GM19043 (cell line): ENCODE data around the gene DOCK3.
"Not testable (repeated sequence)": the region's sequence is repeated elsewhere in the genome, so short reads cannot be mapped to it uniquely, and the experiment has no call there.

Experiments used
- ATAC-seq: cut with Tn5 transposase; IDR thresholded peaks from one replicate; pipeline ENCODE4 v1.9.1; 2021; ENCODE audit warnings: low read depth; ENCODE audit not compliant: unreplicated experiment

The DOCK3 gene

DNA sequence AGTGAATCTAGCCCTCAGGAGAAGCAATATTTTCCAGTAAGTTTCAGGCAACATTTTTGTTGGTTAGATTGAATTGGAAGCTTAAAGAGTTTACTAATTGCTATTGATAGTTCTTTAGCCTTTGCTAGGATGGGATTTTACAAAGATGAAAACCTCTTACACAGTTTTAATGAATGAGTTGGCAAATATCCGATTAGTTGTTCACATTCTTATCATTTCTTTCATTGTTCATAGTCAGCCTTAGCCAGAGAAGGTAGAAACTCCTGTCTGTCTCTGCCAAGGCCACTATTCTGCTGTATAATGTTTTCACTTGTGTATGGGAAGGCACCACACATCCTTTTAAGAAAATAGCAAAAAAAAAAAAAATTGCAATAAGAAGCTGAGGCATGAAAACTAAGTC lies 488.3 kb downstream of the DOCK3 start:
- ATAC-seq = no peak

DNA sequence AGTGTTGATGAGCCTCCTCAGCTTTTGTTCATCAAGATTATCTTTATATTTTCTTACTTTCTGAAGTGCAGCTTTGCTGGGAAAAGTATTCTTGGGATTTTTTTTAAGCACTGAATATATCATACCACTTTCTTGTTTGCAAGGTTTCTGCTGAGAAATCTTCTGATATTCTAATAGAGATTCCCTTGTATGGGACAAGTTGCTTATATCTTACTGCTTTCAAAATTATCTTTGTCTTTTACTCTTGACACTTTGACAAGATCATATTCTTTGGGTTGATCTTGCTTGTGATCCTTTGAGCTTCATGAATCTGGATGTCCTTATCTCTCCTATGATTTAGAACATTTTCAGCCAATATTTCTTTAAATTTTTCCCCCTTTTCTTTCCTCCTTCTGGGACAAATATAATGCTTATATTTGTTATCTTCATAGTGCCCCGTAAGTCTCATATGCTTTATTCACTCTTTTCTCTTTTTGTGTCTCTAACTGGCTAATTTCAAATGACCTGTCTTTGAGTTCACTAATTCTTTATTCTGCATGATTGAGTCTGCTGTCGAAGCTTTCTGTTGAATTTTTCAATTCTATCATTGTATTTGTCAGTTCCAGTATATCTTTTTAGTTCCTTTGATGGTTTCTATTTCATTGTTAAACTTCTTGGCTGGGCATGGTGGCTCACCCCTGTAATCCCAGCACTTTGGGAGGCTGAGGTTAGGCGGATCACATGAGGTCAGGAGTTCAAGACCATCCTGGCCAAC lies 499.0 kb downstream of the DOCK3 start:
- ATAC-seq = no peak

DNA sequence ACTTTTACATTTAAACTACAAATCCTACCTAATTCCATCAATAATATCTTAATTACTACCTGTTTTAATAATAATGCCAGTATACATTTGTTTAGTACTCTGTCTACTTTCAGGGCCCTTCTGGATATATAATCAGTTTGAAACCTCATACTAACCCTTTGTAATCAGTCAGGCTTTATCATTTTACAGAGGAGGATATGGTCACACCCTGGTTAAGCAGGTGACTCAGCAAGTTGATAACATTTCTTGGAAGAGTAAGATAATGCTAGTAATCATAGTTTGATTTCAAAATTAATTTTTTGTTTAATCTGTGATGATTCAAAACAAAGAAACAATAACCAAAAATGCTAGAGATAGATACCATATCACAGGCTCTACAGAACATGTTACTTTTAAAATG lies 502.2 kb downstream of the DOCK3 start:
- ATAC-seq = no peak

DNA sequence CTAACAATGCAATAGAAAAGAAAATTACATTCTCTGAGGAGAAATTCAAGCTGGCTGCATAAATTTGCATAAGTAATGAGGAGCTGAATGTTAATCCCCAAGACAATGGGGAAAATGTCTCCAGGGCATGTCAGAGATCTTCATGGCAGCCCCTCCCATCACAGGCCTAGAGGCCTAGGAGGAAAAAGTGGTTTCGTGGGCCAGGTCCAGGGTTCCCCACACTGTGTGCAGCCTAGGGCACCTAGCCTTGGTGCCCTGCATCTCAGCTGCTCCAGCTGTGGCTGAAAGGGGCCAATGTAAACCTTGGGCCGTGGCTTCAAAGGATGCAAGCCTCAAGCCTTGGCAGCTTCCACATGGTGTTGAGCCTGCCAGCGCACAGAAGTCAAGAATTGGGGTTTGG lies 511.7 kb downstream of the DOCK3 start:
- not testable (repeated sequence) for ATAC-seq

DNA sequence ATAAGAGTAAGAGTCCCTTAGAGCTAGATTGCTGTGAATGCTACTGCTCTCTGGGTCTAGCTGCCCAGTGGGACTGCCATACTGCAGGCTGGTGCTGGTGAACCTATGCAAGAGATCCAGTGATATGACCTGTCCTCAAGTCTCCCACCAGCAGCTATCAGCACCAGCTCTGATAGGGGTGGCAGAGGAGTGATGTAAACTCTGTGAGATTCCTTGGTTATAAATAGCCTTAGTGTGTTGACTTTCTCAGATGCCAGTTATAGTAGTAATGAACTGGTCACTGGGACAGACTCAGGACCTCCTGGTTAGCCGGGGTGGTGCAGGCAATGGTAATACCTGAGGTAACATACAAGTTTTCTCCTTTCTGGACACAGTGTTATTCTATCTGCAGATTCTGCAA lies 515.5 kb downstream of the DOCK3 start:
- ATAC-seq = no peak

DNA sequence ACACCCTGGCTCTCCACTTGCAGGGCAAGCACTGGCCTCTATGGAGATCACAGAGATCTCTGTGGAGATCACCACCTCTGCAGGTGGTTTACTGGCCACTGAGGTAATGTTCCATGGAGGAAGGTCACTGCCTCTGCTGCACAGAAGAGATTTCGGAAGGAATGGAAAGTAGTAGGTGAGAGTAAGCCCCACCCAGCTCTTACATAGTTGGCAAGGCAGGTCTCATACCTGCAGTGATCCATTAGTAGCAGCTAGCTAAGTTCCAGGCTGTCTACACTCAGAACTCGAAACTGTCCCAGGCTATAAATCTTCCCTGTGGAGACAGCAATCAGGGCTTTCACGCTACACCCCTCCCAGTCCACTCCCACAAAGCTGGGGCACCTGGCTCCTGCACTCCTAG lies 516.1 kb downstream of the DOCK3 start:
- ATAC-seq = no peak

DNA sequence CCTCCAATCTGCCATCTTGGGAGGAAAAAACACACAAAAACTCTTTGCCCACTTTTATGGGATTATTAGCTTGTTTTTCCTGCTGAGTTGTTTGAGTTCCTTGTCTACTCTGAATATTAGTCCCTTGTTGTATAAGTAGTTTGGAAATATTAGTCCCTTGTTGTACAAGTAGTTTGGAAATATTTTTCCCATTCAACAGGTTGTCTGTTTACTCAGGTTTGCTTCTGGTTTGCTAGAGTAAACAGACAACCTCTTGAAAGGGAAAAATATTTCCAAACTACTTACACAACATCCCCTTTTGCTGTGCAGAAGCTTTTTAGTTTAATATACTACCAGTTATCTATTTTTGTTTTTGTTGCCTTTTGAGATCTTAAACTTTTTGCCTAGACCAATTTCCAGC lies 517.0 kb downstream of the DOCK3 start:
- ATAC-seq = no peak

DNA sequence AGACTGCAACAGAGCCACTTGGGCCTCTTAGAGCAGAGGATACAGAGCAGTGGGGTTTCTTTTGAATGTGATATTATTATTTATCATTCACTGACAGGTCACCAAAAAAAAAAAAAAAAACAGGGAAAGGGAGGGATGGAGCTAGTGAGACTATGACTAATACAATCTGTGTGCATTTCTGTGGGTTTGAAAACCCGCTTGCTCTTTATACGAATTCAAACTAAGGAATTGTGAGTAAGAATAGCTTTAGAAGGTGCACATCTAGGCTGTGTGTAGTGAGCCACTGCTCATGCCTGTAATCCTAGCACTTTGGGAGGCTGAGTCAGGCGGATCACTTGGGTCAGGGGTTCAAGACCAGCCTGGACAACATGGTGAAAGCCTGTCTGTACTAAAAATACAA lies 523.8 kb downstream of the DOCK3 start:
- no peak for ATAC-seq

DNA sequence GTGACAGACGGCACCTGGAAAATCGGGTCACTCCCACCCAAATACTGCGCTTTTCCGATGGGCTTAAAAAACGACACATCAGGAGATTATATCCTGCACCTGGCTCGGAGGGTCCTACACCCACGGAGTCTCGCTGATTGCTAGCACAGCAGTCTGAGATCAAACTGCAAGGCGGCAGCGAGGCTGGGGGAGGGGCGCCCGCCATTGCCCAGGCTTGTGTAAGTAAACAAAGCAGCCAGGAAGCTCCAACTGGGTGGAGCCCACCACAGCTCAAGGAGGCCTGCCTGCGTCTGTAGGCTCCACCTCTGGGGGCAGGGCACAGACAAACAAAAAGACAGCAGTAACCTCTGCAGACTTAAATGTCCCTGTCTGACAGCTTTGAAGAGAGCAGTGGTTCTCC lies 524.6 kb downstream of the DOCK3 start:
- ATAC-seq = not testable (repeated sequence)

DNA sequence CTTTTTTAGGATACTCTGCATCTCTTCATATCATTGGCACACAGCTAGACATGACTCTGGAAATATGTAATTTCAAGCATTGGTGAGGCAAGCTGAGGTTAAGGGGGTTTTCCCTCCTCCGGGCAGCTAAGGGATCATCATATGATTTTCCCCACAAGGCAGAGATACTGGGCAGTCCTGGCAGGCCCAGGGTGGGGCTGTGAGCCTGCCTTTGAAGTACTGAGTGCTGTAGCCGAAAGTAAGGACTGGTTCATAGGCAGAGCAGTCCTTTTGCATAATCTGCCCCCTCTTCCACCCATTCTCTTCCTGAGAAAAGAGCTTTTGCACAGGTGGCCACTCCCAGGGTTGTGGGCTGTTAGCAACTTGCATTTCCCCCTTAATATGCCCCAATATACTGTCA lies 541.6 kb downstream of the DOCK3 start:
- ATAC-seq = no peak

DNA sequence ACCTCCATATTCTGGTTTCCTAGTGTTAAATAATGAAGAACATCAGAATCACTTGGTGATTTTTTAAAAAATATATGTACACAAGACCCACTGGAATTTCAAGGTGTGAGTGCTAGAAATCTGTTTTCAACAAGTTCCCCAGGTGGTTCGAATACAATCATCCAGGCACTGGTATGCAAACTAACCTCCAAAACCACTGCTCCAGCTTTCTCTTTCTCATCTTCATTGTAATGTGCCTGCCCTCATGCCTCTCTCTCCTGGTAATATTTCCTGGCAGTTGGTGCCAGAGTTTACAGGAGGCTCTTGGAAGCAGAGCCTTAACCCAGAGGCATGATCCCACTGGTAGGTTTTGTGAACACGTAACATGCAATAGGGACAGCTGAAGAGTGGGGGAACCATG lies 547.2 kb downstream of the DOCK3 start:
- ATAC-seq = no peak

DNA sequence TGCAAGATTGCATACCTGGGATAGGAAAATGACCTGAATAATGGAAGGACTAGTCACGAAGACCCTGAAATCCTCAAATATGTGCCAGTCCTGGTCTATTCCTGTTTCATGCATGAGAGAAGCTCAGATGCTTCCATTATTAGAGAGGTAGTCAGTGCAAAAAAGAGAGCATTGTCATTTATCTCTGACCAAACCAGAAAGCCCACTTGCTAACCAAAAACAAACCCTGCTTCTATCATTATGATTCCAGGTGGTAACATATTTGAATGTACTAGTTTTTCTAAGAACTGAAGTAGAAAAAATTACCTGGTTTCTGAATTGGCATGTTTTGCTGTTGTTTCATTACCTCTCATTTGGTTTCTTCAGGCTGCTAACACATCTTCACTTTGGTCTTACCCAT lies 549.6 kb downstream of the DOCK3 start:
- ATAC-seq = no peak

DNA sequence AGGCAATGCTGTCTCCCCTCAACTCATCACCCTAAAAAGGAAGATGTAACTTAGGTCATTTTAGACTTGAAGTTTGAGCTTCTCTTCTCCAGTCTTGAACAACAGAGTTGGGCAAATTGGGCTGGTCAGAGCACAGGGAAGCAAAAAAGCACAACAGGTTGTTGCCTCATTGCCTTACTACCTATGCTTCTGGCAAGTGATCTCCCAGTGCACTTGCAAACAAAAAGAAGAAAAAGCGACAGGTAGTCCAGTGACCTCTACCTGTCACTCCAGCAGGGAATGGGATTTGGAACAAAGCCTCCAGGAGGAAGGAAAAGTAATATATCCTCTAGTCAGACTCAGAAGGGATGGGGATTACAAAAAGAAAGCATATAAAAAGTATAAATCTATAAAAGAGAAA lies 550.1 kb downstream of the DOCK3 start:
- no peak for ATAC-seq

DNA sequence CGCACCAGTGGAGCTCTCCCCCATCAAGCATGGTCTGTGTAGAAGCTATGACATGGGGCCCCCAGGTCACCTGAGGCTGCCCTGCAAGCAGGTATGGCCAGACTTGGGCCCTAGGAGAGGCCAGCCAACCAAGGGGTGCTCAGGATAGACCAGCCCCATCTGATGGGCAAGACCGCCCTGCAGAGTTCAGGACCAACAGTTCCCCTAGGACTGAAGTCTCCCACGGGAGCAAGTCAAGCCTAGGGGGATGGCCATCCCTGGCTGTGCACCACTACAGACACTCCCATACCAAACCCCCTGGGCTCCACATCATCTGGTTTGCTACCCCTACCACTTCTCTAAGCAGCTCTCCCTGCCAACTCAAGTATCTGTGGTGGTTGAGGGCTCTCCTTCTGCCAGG lies 568.2 kb downstream of the DOCK3 start:
- no peak for ATAC-seq

DNA sequence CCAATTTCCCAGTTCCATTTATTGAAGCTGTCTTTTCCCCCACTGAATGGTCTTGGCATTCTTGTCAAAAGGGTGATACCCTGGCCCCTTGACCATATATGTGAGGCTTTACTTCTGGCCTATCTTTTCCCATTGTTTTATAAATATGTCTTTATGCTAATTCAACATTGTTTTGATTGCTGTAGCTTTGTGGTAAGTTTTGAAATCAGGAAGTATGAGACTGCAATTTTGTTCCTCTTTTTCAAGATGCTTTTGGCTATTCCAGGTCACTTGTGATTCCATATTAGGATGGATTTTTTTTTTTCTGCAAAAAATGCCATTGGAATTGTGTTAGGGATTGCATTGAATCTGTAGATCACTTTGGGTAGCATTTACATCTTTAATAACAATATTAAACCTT lies 569.2 kb downstream of the DOCK3 start:
- ATAC-seq = no peak

DNA sequence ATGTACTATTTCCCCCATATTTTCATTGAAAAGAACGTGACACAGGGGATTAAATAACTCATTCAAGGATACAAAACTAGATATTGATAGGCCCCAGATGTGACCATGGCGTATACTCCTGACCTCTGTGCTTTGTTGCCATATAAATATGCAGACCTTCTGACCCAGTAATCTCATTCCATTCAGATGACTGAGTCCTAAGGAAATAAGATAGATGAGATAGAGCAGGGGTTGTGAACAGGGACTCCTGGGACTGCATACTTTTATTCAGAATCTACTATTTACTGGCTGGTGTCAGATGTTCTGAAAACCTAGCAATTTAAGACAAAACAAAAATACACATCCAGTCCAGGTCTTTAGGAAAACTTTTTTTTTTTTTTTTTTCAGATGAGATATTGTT lies 571.1 kb downstream of the DOCK3 start:
- ATAC-seq = no peak

DNA sequence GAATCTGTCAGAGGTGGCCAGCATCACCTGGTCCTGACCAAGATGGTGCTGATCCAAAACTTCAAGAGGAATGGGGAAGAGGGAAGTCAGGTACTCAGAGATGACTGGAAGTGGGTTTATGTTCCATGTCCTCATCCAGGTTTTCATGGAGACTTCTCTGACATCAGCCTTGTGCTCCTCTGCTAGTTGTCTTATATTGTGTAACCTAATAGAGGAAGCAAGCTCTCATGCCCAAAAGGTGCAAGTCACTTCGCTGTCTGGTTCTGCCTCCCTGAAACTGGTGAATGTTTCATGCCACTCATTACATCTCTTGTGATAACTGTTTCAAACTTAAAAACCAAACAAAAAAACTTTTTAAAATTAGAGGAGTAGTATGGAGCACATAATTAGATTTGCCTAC lies 583.1 kb downstream of the DOCK3 start:
- ATAC-seq = no peak

DNA sequence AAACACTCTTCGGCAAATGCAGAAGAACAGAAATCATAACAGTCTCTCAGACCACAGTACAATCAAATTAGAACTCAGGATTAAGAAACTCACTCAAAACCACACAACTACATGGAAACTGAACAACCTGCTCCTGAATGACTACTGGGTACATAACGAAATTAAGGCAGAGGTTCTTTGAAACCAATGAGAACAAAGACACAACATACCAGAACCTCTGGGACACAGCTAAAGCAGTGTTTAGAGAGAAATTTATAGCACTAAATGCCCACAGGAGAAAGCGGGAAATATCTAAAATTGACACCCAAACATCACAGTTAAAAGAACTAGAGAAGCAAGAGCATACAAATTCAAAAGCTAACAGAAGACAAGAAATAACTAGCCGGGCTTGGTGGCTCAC lies 589.4 kb downstream of the DOCK3 start:
- not testable (repeated sequence) for ATAC-seq

DNA sequence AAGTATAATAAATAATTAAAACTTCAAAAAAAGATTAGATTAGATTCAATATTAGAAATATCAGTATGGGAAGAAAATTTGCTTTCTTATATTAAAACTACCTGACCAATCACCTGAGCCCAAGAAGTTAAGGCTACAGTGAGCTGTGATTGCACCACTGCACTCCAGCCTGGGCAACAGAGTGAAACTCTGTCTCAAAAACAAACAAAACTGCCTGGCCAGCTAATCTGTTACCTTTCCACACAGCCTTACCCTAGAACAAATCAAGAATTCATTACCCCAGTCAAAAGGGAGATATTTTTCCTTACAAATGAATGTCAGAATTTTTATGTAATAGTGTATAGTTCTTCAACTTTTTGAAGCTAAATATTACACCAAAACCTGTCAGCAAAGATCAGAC lies 593.4 kb downstream of the DOCK3 start:
- ATAC-seq = no peak

DNA sequence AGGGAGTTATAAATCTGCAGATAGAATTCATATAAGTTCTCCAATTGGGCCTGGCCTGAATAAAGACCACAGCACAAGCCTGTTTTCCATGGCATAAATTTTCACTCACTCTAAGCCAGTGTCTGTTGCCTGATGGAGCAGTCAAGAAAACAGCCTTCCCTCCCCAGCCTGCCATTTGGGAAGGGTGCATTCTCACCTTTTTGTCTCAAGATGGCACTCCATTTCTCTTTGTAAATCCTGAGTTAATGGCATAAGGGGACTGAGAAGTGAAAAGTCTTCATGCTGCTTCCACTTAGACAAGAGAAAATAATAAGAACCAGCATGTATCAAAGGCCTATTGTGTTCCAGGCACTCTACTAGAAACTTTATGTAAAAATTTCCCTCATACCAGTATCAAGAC lies 594.7 kb downstream of the DOCK3 start:
- ATAC-seq = no peak

DNA sequence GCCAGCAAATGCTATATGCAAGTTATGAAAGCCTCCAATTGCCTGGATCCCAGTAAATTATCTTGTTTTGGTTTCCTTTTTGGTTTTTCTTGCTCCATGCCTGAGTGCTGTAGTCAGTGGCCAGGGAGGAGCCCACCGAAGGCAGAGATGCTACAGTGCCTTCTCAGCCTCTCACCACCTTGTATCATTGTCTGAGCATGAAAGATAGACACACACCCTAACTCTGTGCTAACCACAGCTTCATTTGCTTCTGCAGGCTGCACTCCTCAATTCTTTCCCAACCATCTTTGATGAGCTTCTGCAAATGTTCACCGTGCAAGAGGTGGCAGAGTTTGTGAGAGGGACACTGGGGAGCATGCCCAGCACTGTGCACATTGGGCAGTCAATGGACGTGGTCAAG lies 595.8 kb downstream of the DOCK3 start:
- ATAC-seq = no peak

DNA sequence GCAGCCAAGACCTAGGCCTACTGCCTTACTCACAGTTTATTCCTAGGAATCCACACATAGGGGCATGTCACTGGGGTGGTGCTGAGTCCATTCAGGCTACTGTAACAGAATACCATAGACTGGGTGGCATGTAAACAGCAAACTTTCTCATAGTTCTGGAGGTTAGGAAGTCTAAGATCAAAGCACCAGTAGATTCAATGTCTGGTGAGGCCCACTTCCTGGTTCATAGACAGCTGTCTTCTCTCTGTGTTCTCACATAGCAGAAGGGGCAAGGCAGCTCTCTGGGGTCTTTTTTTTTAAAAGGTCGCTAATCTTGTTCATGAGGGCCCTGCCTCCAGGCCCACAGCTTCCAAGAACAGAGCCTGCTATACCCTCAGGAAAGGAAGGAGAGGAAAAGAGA lies 596.4 kb downstream of the DOCK3 start:
- no peak for ATAC-seq

DNA sequence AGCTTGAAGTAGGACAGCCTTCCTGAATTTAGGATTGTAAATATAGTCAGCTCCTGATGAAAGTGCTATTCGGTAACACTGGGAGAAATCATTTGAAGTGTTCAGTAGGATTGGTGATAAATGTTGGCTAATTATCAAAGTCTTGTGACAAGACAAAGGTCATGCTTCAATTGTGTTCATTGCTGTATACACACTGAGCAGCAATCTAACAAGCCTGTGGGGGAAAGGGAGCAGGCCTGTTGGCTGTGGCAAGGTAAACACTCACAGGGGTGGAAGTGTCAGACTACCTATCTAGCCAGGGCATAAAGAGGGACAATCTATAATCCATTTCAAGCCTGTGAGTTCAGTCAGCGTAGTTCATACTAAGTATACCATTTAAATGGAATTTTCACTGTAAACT lies 599.3 kb downstream of the DOCK3 start:
- ATAC-seq = no peak
